ENCODE results near the gene PRKAG2. TPM values are rescaled to one million over a fixed set of nuclear protein-coding genes. Genes with fewer than 3 reads are reported as not detected.

PRKAG2 gene
- total and polyA plus RNA-seq, 2 of the 13 experiments (the other 11 are each of a cell fraction or from before 2014, with no cell fraction given) = 0.90 to 1.3 TPM

DNA sequence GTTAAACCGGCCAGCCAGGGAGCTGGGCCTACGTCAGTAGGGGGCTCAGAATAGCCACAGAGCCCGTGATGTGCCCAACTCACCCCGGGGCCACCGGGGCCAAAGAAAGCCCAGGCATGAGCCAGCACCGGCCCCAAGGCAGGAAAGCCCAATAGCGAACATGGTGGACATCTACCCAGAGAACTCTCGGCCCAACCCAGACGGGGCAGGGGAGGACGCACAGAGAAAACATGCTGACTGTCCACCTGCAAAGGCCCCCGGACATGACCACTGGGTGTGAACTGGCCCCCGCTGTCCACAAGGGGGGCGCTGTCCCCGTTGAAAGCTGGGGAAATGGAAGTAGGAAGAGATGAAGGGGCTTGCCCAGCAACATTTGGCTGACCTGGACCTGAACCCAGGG is 169.2 kb downstream of the PRKAG2 start (continued):
- TF ChIP-seq ZNF260 (CRISPR knock-in tag; IDR thresholded peaks at IDR 0.05; ENCODE audit: borderline replicate concordance, low read depth) = no peak
- no peak for TF ChIP-seq KLF12 (CRISPR knock-in tag; IDR thresholded peaks at IDR 0.05; ENCODE audit: borderline replicate concordance)
- no peak for TF ChIP-seq ZNF274 (CRISPR knock-in tag; IDR thresholded peaks at IDR 0.05)
- TF ChIP-seq, protein P1, sequence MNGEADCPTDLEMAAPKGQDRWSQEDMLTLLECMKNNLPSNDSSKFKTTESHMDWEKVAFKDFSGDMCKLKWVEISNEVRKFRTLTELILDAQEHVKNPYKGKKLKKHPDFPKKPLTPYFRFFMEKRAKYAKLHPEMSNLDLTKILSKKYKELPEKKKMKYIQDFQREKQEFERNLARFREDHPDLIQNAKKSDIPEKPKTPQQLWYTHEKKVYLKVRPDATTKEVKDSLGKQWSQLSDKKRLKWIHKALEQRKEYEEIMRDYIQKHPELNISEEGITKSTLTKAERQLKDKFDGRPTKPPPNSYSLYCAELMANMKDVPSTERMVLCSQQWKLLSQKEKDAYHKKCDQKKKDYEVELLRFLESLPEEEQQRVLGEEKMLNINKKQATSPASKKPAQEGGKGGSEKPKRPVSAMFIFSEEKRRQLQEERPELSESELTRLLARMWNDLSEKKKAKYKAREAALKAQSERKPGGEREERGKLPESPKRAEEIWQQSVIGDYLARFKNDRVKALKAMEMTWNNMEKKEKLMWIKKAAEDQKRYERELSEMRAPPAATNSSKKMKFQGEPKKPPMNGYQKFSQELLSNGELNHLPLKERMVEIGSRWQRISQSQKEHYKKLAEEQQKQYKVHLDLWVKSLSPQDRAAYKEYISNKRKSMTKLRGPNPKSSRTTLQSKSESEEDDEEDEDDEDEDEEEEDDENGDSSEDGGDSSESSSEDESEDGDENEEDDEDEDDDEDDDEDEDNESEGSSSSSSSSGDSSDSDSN (CRISPR knock-in tag; IDR thresholded peaks at IDR 0.05) = no peak

GRCh38 chr7:151707105-151707469 is 169.8 kb downstream of the PRKAG2 start:
- H3K36me3 ChIP-seq (replicated peaks in 1 of 2; ENCODE audit: control insufficient read depth in 1 of 2, insufficient read depth in 2 of 2, low read length in 2 of 2) = no peaks in the 10 kb centered on the region
- H3K27ac ChIP-seq (ENCODE audit: extremely low read length, insufficient read depth, low read length) = no peak overlapping the region
- intact Hi-C loops (cut with micrococcal nuclease; ENCODE audit: unreplicated experiment) (loop anchor here (5.0 kb wide), 1 partner anchor 135 kb away; no protein-coding TSS in a partner anchor), in situ Hi-C loops (cut with HindIII; ENCODE audit: extremely low pct_ligation_motif_present, low pct_unique_long_range_greater_than_20kb) (loop anchor here (5.0 kb wide), 1 partner anchor 80 kb away; no protein-coding TSS in a partner anchor)
- ATAC-seq = no peak
- ChIA-PET POLR2A (no interaction called here), CTCF (ENCODE audit: low intra/inter-chr PET ratio, low total read pairs) (no interaction called here)
- DNase-seq (ENCODE audit: low spot score) = no peak
- no peak overlapping the region for H3K4me2 ChIP-seq (ENCODE audit: low read depth, low read length)
- no peaks in the 10 kb centered on the region for H4K20me1 ChIP-seq (ENCODE audit: insufficient read depth, low read length)
- H3K9ac ChIP-seq (ENCODE audit: insufficient read depth, low read depth, low read length) = no peak overlapping the region
- peaks cover 7% of the 10 kb centered on the region; the same call in 1 of the 2 replicates for H3K4me1 ChIP-seq (ENCODE audit: insufficient read depth, low read length)
- BruUV-seq (replicated peaks) = no TSS peak
- peaks cover 4 to 12% of the 10 kb centered on the region in 2 experiments; a peak in 3 of 5 replicates for H3K27me3 ChIP-seq (ENCODE audit: control insufficient read depth in 1 of 2, insufficient read depth in 2 of 2, low read length in 2 of 2)
- no peaks in the 10 kb centered on the region for H3K9me3 ChIP-seq (ENCODE audit: low read length)
- no peak overlapping the region for H2AFZ ChIP-seq (ENCODE audit: low read length)
- FAIRE-seq = no peak
- TF ChIP-seq GTF3A (CRISPR knock-in tag; conservative IDR thresholded peaks at IDR 0.05) (no peak), PAXIP1 (CRISPR knock-in tag; conservative IDR thresholded peaks at IDR 0.05) (no peak)
- TF ChIP-seq, protein P2, sequence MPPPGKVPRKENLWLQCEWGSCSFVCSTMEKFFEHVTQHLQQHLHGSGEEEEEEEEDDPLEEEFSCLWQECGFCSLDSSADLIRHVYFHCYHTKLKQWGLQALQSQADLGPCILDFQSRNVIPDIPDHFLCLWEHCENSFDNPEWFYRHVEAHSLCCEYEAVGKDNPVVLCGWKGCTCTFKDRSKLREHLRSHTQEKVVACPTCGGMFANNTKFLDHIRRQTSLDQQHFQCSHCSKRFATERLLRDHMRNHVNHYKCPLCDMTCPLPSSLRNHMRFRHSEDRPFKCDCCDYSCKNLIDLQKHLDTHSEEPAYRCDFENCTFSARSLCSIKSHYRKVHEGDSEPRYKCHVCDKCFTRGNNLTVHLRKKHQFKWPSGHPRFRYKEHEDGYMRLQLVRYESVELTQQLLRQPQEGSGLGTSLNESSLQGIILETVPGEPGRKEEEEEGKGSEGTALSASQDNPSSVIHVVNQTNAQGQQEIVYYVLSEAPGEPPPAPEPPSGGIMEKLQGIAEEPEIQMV (CRISPR knock-in tag; IDR thresholded peaks at IDR 0.05; ENCODE audit: low read depth) = no peak
- WGBS (ENCODE audit: low lambda C conversion rate) = 46% methylated on average over 8 of the region's 8 CpGs
- no peak overlapping the region for H3K4me3 ChIP-seq (replicated peaks in 1 of 3; ENCODE audit: insufficient read depth in 1 of 3, low read depth in 2 of 3, low read length in 3 of 3)
- H3K79me2 ChIP-seq (ENCODE audit: insufficient read depth, low read length) = no peaks in the 10 kb centered on the region
